ENCODE measurements around the gene FXYD4. TPM values are rescaled to one million over a fixed set of nuclear protein-coding genes. Genes with fewer than 3 reads are reported as not detected.

Gene FXYD4
- total RNA-seq, 6 experiments from 2014 or later = not detected

Other genes with a start within 250 kb of the FXYD4 start
- gene CSGALNACT2, start 233.2 kb upstream of the FXYD4 start, total RNA-seq (2021; fragmentation: NEBNext Ultra II Directional; extraction: Animal tissue kit (Norgen Biotek cat#: 25700)) = 10 to 100 TPM; 18.0 to 20.8 (median 18.6) TPM
- gene RASGEF1A, start 104.6 kb upstream of the FXYD4 start, total RNA-seq (2021; fragmentation: NEBNext Ultra II Directional; extraction: Animal tissue kit (Norgen Biotek cat#: 25700)) = not detected
- gene HNRNPF, start 37.5 kb downstream of the FXYD4 start, total RNA-seq (2021; fragmentation: NEBNext Ultra II Directional; extraction: Animal tissue kit (Norgen Biotek cat#: 25700)) = 100 to 1,000 TPM; 133 to 164 (median 159) TPM
- 1 to 10 TPM; 1.6 to 4.2 (median 2.5) TPM for gene ZNF487, start 65.5 kb downstream of the FXYD4 start, total RNA-seq (2021; fragmentation: NEBNext Ultra II Directional; extraction: Animal tissue kit (Norgen Biotek cat#: 25700))
- gene ZNF239, start 203.0 kb downstream of the FXYD4 start, total RNA-seq (2021; fragmentation: NEBNext Ultra II Directional; extraction: Animal tissue kit (Norgen Biotek cat#: 25700)) = 1 to 10 TPM; 4.2 to 7.5 (median 4.7) TPM
- gene ZNF485, start 234.8 kb downstream of the FXYD4 start, total RNA-seq (2021; fragmentation: NEBNext Ultra II Directional; extraction: Animal tissue kit (Norgen Biotek cat#: 25700)) = 1 to 10 TPM; 2.3 to 3.0 (median 2.7) TPM